GM23338 (cell line): ENCODE data around the gene FOXA2. TPM values are rescaled to one million over a fixed set of nuclear protein-coding genes. Genes with fewer than 3 reads are reported as not detected.

Experiments used
- ATAC-seq: fragments of 200-7000 bp; cut with Tn5 transposase; 3 replicates; pipeline ENCODE4 v1.9.1; 2020
- DNase-seq: peaks from one replicate; pipeline ENCODE4 v3.0.0-alpha.2; 2015; ENCODE audit warnings: low spot score
- H2AFZ ChIP-seq: fragments of 200-600 bp; sonication (generic); 2 replicates; pipeline ENCODE4 v1.8.0; 2016; ENCODE audit warnings: antibody characterized with exemption, mild to moderate bottlenecking, moderate library complexity
- H3F3A ChIP-seq: fragments of 200-600 bp; sonication (generic); replicated peaks from 2 replicates; pipeline ENCODE4 v1.8.0; 2017; ENCODE audit warnings: antibody characterized with exemption, mixed run types, low read depth
- H3K27ac ChIP-seq: fragments of 200-600 bp; sonication (generic); 2 replicates; pipeline ENCODE4 v1.6.1; 2016; ENCODE audit warnings: low read depth
- H3K27me3 ChIP-seq: fragments of 200-600 bp; sonication (generic); 2 replicates; pipeline ENCODE4 v1.8.0; 2016; ENCODE audit warnings: mild to moderate bottlenecking, mixed run types, moderate library complexity; ENCODE audit not compliant: insufficient read depth
- H3K36me3 ChIP-seq: fragments of 200-600 bp; sonication (generic); 2 replicates; pipeline ENCODE4 v1.8.0; 2016; ENCODE audit warnings: mild to moderate bottlenecking; ENCODE audit not compliant: insufficient read depth
- H3K4me1 ChIP-seq: fragments of 200-600 bp; sonication (generic); 2 replicates; pipeline ENCODE4 v1.8.0; 2016; ENCODE audit warnings: mild to moderate bottlenecking, moderate library complexity; ENCODE audit not compliant: insufficient read depth
- H3K4me2 ChIP-seq: fragments of 200-600 bp; sonication (generic); 2 replicates; pipeline ENCODE4 v1.7.1; 2017; ENCODE audit warnings: mixed run types
- H3K4me3 ChIP-seq: fragments of 200-600 bp; sonication (generic); 2 replicates; pipeline ENCODE4 v1.6.1; 2016; ENCODE audit warnings: mixed run types
- H3K79me2 ChIP-seq: fragments of 200-600 bp; sonication (generic); replicated peaks from 2 replicates; pipeline ENCODE4 v1.8.0; 2017; ENCODE audit warnings: mild to moderate bottlenecking; ENCODE audit not compliant: insufficient read depth
- H3K9me2 ChIP-seq: fragments of 200-600 bp; sonication (generic); 2 replicates; pipeline ENCODE4 v1.8.0; 2017; ENCODE audit not compliant: insufficient read depth
- H4K20me1 ChIP-seq: fragments of 200-600 bp; sonication (generic); replicated peaks from 2 replicates; pipeline ENCODE4 v1.8.0; 2017; ENCODE audit warnings: mild to moderate bottlenecking; ENCODE audit not compliant: insufficient read depth
- H3K27ac Mint-ChIP-seq: 2 replicates; pipeline ENCODE4 v1.8.0; 2020; ENCODE audit warnings: inconsistent platforms, mild to moderate bottlenecking, moderate library complexity, mixed read lengths
- H3K27me3 Mint-ChIP-seq: 3 replicates; pipeline ENCODE4 v1.8.0; 2022; ENCODE audit warnings: low read depth, mild to moderate bottlenecking, moderate library complexity, mixed read lengths, inconsistent platforms; ENCODE audit not compliant: insufficient read depth, poor library complexity
- H3K36me3 Mint-ChIP-seq: 3 replicates; pipeline ENCODE4 v1.8.0; 2021; ENCODE audit warnings: low read depth, mild to moderate bottlenecking, inconsistent platforms, moderate library complexity, mixed read lengths
- H3K4me1 Mint-ChIP-seq: 3 replicates; pipeline ENCODE4 v1.8.0; 2020; ENCODE audit warnings: mild to moderate bottlenecking, inconsistent platforms, mixed read lengths
- H3K4me3 Mint-ChIP-seq: 3 replicates; pipeline ENCODE4 v1.8.0; 2021; ENCODE audit warnings: moderate library complexity, mild to moderate bottlenecking, inconsistent platforms, mixed read lengths
- H3K9me3 Mint-ChIP-seq: 3 replicates; pipeline ENCODE4 v1.8.0; 2020; ENCODE audit warnings: moderate library complexity, mild to moderate bottlenecking, inconsistent platforms, mixed read lengths
- CTCF ChIP-seq, 2 experiments: fragments of 200-600 bp in 1 of 2; sonication (generic) in 1 of 2; conservative IDR thresholded peaks; 2 replicates each; pipeline versions ENCODE4 v1.5.1 to v1.6.1; 2016 to 2017; ENCODE audit warnings: antibody characterized with exemption in 2 of 2, low read depth in 2 of 2, mild to moderate bottlenecking in 2 of 2, moderate library complexity in 1 of 2
- EZH2 ChIP-seq: fragments of 200-600 bp; sonication (generic); IDR thresholded peaks from one replicate; pipeline ENCODE4 v1.8.0; 2017; ENCODE audit warnings: antibody characterized with exemption, mild to moderate bottlenecking, low read depth; ENCODE audit not compliant: unreplicated experiment
- EZH2phosphoT487 ChIP-seq: fragments of 200-600 bp; sonication (generic); IDR thresholded peaks from one replicate; pipeline ENCODE4 v1.8.1; 2018; ENCODE audit warnings: antibody characterized with exemption; ENCODE audit not compliant: unreplicated experiment
- NANOG ChIP-seq: IDR thresholded peaks from 2 replicates; pipeline ENCODE4 v1.6.1; 2016; ENCODE audit warnings: antibody characterized with exemption, borderline replicate concordance
- POLR2AphosphoS5 ChIP-seq: IDR thresholded peaks from 2 replicates; pipeline ENCODE4 v1.6.1; 2016; ENCODE audit warnings: antibody characterized with exemption, low read depth
- REST ChIP-seq: IDR thresholded peaks from one replicate; pipeline ENCODE4 v1.6.1; 2018; ENCODE audit warnings: antibody characterized with exemption; ENCODE audit not compliant: unreplicated experiment
- STAT1 ChIP-seq: IDR thresholded peaks from one replicate; pipeline ENCODE4 v1.6.1; 2016; ENCODE audit warnings: antibody characterized with exemption; ENCODE audit not compliant: unreplicated experiment
- ZNF114 ChIP-seq: fragments of 250-450 bp; sonication (Bioruptor Pico); IDR thresholded peaks from 2 replicates; pipeline ENCODE4 v1.5.0; 2020; ENCODE audit warnings: mild to moderate bottlenecking, moderate library complexity
- ZNF331 ChIP-seq: fragments of 250-450 bp; sonication (Bioruptor Pico); IDR thresholded peaks from 2 replicates; pipeline ENCODE4 v1.5.0; 2020; ENCODE audit warnings: low read depth, mild to moderate bottlenecking, moderate library complexity
- ZNF462 ChIP-seq: fragments of 250-450 bp; sonication (Bioruptor Pico); IDR thresholded peaks from 2 replicates; pipeline ENCODE4 v1.5.0; 2020; ENCODE audit warnings: mild to moderate bottlenecking, moderate library complexity
- polyA plus RNA-seq: library from polyadenylated mRNA; unstranded; fragments of >200 nt; fragmentation: Nextera tagmentation; extraction: Ambion mirVana; gene quantifications from 2 replicates; pipeline ENCODE4 v1.2.1, GENCODE V29; 2016
- total RNA-seq: library from RNA; depleted of rRNA; stranded (reverse); fragments of >200 nt; shearing (Covaris generic); gene quantifications from 2 replicates; pipeline ENCODE4 v1.2.3, GENCODE V29; 2014
- TF ChIP-seq, protein P1 (sequence below): IDR thresholded peaks from 2 replicates; pipeline ENCODE4 v1.6.1; 2016; ENCODE audit warnings: antibody characterized with exemption

The FOXA2 gene
- total and polyA plus RNA-seq, 2 experiments from 2014 or later = not detected

DNA sequence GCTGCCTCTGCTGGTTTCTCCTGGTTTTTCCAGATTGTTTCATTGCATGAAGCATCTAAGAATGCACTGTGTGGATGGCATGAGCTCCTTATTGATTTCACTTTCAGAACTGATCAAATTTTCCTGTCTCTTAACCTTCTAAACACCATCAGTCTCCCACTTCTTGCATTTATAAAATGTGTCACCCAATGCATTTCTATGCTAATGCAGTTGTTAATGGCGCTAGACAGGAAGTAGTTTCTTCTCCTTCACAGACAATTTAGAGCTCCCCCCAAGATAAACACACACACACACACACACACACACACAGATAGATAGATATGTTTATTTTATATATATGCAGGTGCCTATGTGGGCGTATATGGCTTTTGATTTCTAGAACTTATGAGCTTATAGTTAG, 45.6 kb upstream of the FOXA2 start:
- Mint-ChIP-seq H3K27ac (no peak overlapping the region), H3K27me3 (peaks cover 5% of the 10 kb centered on the region), H3K9me3 (no peaks in the 10 kb centered on the region), H3K4me1 (peaks cover 17% of the 10 kb centered on the region), H3K36me3 (no peaks in the 10 kb centered on the region), H3K4me3 (no peak overlapping the region)
- no peaks in the 10 kb centered on the region for H3K9me2 ChIP-seq
- H3K4me3 ChIP-seq = no peak overlapping the region
- no peak for DNase-seq
- H3K79me2 ChIP-seq = no peaks in the 10 kb centered on the region
- peaks cover 16% of the 10 kb centered on the region for H3K4me1 ChIP-seq
- no peak overlapping the region for H2AFZ ChIP-seq
- TF ChIP-seq, protein P1, sequence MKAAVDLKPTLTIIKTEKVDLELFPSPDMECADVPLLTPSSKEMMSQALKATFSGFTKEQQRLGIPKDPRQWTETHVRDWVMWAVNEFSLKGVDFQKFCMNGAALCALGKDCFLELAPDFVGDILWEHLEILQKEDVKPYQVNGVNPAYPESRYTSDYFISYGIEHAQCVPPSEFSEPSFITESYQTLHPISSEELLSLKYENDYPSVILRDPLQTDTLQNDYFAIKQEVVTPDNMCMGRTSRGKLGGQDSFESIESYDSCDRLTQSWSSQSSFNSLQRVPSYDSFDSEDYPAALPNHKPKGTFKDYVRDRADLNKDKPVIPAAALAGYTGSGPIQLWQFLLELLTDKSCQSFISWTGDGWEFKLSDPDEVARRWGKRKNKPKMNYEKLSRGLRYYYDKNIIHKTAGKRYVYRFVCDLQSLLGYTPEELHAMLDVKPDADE = no peak
- TF ChIP-seq REST = no peak
- TF ChIP-seq ZNF114 (CRISPR knock-in tag) = no peak
- no peak for TF ChIP-seq ZNF462 (CRISPR knock-in tag)
- TF ChIP-seq EZH2phosphoT487 = no peak
- TF ChIP-seq STAT1 = no peak
- TF ChIP-seq CTCF (conservative IDR thresholded peaks at IDR 0.05; ENCODE audit: low read depth in 2 of 2) = no peak
- TF ChIP-seq POLR2AphosphoS5 = no peak
- TF ChIP-seq ZNF331 = no peak
- TF ChIP-seq NANOG = no peak
- no peak for TF ChIP-seq EZH2
- H3K27ac ChIP-seq = no peak overlapping the region
- no peaks in the 10 kb centered on the region for H3F3A ChIP-seq
- no peak for ATAC-seq
- H3K4me2 ChIP-seq = no peak overlapping the region
- no peaks in the 10 kb centered on the region for H3K27me3 ChIP-seq
- no peaks in the 10 kb centered on the region for H4K20me1 ChIP-seq
- H3K36me3 ChIP-seq = no peaks in the 10 kb centered on the region
